ENCODE measurements around the gene INCA1.

Gene INCA1

DNA sequence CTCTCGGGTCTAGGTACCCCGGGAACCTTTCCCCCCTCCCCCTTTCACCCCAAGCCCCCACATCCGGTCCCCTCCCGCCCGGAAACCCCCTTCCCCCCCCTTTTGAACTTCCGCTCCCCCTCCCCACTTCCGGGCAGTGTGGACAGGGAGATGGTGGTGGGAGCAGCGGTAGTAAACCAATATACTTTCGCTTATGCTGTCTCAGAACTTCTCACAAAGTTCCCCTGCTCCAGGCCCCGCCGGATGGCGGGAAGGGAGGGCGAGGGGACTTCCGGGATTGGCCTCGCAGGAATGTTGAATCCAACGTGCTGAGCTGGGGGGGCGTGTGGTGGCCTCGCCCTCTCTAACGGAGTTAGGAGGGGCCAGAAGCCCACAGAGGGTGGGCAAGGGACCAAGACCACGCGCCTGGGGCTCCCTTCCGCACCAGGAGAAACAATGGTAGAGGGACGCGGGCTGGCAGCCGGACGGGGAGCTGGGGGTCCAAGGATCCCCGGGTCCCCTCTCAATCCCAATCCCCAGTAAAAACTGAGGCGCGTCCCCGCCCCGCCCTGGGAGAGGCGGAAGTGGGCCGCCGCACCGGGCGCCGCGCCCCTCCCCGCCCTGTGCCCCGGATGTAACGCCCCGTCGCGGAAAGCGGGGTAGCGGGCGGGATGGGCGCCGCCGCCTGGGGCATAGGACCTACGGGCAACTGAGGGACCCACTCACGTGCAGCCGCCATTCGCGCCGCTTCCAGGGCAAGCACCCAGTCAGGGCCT is 49.7 kb downstream of the INCA1 start:
- peak; percentile 46 to 89 (median 59) for DNase-seq

DNA sequence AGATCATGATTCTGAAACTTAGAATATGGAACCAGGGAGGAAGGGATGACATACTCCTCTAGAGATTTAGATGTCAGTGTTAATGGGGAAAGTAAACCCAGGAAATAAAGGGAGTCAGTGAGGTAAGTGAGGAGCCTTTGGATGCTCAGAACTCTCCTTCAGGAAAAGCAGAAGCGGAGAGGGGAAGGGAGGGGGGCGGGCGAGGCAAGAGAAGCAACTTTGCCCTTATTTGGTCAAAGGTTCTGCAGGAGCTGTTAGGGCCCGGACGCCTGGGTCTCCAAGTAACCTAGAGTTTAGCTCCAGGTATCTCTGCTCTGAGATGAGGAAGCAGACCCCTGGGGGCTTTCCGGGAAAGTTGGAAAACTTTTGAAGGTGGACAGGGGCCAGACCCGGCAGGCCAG is 50.3 kb downstream of the INCA1 start:
- no peak for DNase-seq

DNA sequence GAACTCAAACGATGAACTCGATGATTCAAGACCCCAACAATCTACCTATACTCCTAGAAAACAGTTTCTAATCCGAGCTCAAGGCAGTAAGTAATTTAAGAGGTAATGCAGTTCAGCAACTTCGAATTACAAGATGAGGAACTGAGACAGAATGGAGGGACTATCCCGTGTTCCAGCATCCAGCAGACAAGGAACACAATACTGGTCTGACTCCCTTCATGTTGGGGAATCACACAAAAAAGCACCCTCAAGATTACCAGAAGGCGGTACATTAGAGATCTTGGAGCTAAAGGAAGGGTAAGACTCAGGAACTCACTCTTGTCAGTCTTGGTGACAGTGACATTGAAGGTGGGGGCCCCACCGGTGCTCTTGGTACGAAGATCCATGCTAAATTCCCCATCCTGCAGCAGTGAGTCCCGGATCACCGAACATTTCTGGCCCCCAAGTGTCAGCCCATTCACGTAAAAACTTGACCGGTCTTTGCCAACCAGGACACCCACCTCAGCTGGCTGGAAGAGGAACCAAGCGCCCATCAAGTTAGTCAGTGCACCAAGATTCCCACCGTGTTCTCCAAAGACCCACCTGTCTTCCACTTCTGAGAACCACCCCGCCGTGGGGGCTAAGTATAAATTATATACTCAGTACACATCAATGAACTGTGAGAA is 50.9 kb downstream of the INCA1 start:
- DNase-seq = no peak

DNA sequence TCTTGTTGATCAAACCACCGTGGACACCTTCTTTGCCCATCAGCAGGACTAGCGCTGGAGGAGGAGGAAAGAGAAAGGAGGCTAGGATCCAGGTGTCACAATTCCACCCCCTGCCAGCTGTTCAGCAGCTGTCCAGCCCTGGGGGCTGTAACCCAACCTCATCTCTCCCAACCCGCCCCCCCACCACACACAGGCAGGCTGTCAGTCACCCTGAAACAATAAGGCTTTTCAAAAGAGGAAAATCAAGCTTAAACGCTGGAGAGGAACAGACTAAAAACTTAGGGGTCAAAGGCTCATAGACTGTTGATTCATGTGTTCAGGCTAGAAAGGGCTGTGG is 51.4 kb downstream of the INCA1 start:
- DNase-seq = no peak

DNA sequence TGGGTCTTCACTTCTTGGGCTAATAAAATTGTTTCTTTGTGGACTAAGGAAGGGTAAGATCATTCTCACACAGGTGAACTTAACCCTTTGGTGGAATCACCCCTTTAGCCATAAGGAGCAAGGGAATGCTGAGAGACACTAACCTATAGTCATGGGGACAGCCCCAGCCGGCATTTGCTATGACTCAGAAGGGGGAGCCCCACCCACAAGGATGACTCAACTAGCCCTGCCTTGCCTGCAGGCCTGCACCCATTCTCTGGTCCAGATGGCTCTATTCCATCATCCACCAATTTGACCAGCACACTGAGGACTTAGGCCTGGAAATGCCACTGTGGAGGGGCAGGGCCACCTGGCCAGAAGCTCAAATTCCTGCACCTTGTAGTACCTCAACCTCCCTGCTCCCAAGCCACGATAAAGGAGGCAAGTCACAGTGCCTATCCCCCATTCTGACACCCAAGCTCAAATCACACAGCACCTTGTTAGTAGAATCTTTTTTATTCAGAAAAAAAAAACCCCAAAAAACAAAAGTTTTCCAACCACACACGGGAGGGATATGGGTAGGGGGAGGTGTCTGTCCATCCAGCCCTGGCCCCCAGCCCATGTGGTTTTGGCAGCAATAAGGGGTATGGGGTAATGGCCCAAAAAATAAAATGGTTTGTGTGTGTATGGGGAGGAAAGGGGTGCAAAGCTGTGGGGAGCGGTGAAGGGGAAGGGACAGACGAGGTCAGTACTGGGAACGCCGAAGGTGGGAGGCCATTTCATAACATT is 52.0 kb downstream of the INCA1 start:
- DNase-seq = peak in 4 of 5 experiments; percentile 60 to 87 (median 70)

DNA sequence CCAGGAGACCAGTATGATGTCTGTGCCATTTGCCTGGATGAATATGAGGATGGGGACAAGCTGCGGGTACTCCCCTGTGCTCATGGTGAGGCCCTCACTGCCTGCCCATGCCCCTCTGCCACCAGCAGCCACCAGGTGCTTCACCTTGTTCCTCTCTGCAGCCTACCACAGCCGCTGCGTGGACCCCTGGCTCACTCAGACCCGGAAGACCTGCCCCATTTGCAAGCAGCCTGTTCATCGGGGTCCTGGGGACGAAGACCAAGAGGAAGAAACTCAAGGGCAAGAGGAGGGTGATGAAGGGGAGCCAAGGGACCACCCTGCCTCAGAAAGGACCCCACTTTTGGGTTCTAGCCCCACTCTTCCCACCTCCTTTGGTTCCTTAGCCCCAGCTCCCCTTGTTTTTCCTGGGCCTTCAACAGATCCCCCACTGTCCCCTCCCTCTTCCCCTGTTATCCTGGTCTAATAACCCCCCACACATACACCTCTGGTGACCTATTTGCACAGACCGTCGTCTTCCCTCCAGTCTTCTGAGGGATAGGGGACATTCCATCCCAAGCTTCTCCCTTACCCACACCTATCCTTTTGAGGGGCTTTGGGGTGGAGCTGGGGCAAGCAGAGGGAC is 52.7 kb downstream of the INCA1 start:
- DNase-seq = peak in 1 of 5 experiments; percentile 55

DNA sequence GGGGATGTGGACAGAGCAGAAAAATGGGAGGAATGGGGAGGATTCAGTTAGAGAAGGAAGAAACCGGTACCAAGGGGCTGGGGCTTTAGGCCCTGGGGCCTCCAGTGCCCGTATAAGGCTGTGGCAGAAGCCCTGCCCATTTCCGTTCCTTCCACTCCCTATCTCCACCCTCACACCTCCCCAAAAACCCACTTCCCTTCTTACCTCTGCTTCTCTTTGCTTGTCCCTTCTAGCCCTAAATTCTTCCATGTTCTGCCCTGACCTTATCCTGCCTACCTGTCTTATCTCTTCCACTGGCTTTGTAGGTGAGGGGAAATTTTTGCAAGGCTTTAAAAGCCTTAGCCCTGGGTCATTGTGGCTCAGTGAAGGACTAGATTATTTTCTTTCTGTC is 53.2 kb downstream of the INCA1 start:
- DNase-seq = peak in 3 of 5 experiments; percentile 47 to 90 (median 62)

DNA sequence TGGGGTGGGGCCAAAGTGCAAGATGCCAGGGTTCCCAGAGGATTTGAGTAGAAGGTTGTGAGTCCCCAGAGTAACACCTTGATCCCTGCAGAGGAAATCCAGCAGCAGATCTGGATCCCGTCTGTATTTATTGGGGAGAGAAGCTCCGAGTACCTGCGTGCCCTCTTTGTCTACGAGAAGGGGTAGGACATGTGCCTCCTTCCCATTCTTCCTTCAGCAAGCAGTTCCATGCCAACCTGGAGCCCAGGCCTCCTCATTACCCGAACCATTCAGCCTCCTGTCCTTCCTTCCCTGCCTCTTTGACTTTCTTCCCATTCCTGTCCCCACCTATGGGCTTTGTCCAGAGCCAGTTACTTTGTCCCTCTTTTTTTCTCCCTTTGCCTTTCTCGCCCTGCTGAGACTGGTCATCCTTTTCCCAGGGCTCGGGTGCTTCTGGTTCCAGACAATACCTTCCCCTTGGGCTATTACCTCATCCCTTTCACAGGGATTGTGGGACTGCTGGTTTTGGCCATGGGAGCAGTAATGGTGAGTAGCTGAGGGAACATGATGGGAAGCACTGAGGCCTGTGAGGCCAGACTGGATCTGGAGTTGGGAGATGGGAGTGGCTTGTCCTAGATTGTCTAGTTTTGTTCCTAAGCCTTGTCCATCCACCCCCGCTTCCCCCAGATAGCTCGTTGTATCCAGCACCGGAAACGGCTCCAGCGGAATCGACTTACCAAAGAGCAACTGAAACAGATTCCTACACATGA is 54.4 kb downstream of the INCA1 start:
- no peak for DNase-seq

DNA sequence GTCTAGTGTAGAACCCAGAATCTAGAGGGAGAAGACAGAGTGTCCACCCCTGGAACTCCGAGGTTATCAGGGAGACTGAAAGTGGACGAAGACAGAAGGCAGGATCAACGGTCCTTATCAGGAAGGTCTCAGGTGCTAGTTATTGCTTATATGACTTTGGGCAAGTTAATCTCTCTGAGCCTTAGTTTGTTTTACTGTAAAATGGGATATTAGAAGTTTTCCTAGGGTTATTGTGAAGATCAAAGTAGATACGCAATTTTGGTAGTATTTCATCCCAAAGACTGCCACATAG is 56.1 kb downstream of the INCA1 start:
- no peak for DNase-seq

DNA sequence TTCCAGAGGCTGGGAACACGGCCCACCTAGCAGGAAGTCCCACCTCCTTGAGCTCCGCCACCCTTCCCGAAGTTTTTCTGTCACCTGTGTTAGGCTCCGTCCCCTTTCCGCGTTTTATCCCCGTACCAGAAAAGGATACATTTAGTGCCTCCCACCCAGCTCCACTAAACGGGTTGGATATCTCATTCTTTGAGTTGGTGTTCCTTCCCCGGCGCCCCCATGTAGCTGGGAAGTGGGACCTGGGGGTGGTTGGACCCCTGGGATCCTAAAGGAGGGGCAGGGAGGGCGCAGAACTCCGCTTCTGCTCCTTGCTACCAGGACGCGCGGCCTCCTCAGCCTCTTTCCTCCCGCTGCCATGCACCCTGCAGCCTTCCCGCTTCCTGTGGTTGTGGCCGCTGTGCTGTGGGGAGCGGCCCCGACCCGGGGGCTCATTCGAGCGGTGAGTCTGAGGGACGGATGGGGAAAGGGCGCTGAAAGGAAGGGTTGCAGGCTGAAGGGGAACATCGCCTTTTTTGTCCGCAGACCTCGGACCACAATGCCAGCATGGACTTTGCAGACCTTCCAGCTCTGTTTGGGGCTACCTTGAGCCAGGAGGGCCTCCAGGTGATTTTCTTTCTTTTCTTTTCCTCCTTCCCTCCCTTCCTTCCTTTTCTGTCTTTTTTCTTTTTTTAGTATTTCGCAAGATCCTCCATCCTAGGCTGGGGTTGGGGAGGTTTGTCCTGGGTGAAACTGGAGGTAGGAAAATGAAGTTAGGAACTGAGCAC is 56.6 kb downstream of the INCA1 start:
- peak in 3 of 5 experiments; percentile 36 to 70 (median 43) for DNase-seq

DNA sequence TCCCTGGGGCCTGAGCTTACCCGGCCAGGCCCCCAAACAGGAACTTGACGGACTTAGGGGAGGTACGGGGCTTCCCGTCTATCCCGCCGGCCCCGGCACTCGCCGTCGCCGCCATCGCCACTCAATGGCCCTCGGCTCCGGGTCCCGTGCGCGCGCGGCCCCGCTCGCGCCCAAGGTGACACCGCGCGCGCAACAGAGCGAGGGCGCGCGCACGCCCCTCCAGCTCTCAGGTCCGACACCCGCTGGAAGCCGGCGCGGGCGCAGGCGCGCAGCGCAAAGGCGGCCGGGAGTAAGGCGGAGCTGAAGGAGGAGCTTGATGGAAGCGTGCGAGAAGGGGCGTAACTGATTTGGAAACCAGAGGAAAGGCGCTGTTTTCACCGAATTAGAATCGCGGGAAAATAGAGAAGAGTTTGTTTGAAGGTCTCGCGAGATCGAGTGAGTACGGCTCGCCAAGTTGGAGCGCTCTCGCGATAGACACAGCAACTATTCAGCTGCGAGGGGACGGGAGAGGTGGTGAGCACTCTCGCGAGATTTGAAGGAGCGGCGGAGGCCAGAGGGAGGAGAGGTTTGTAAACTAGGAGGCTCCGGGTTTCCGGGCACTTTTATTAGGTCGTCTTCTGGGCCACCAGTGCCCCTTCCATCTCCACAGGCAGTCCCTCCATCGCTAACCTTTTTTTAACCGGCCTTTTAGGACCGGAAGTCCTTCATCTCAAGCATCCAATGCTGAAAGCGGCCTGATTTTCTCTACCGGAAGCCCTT is 57.3 kb downstream of the INCA1 start, which contains the start of the genes RNF167 and SLC25A11:
RNF167 (plus strand) TSS at position 473 of the 759 bp plus-strand sequence. CDS start 642 bp downstream, outside the sequence.
SLC25A11 (minus strand) TSS at position 251 of the 759 bp plus-strand sequence; CDS start at position 115, 136 bp downstream.
- peak; percentile 81 to 100 (median 94) for DNase-seq

DNA sequence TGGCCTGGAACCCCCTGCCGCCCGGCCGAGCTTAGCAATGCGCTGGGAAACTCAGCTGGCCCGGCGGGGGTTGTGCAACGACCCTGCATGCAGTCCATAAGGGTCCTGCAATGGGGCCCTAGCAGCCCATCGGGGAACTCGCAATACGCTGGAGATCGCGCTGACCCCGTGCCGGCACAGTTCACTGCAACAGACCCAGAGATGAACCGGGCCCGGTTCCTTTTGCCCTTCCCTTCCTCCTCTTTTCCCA is 57.9 kb downstream of the INCA1 start:
- DNase-seq = no peak

DNA sequence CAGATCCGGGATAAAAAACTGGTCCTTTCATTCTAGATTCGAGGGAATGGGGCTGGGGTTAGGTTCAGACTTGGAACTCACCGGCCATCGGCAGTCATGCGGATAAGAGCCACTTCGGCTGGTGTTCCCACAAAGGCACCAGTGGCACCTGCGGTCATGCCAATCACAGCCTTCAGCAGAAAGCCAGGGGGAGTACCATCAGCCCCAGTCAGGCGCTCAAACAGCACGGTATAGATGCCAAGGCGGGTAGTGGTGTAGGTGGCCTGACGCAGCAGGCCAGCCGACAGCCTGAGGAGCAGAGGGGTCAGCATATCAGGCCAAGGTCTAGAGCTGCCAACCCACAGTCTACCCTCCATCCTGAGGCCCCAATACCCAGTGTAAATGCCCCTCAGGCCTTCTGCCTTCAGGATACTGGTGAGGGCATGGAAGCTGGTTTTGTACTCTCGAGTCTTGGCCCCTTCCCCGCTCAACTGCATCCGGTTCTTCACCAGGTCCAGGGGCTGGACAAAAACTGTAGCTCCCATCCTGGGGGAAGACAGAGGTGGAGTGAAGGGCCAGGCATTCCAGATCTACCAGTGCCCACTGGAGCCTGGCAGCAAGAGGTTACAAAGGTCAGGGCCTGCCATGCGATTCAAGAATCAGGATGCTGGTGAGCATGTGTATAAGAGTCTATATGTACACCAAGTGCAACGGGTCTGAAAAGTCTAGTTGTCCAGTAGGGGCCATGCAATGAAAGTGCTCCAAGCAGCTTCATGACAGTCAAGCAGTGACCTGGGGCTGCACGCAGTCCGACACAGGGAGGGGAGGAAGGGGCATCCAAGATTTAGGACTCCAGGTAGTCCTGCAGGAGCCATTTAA is 58.4 kb downstream of the INCA1 start:
- no peak for DNase-seq

Data from T-helper 2 cell (primary cell).